GM19035 (cell line): ENCODE measurements around the gene HCN4.

Source experiments
- ATAC-seq: cut with Tn5 transposase; IDR thresholded peaks from one replicate; pipeline ENCODE4 v1.9.1; 2021; ENCODE audit not compliant: unreplicated experiment

HCN4 gene

GRCh38 chr15:73328149-73328820, 40.5 kb downstream of the HCN4 start:
- ATAC-seq: no peak

GRCh38 chr15:73326157-73326556, 42.6 kb downstream of the HCN4 start:
- no peak for ATAC-seq

DNA sequence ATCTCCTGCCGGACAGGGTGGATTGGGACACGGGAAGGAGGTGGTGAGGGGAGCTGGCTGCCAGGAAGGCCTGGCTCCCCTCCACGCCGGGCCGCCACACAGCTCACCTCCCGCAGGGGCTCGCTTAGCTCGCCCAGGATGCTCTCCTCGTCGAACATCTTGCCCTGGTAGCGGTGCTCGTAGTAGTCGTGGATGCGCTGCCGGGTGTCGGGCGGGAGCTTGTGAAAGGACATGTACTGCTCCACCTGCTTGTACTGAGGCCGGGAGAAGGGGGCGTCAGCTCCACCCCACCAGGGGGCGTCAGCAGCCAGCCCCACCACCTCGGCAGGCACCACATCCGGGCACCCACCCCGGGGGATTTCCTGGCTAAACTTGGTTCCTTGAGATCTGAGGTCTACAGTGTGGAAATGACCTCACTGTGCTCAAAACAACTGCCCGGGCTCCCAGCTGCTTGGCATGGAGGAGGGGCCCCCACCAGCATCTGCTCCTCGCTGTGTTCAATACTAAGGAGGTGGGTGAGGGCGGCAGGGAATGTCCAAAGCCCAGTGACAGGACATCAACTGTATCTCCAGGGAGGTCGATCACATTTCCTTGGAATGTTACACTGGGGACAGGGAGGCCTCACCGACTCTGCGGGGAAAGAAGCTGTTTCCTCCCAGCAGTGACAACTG, 43.4 kb downstream of the HCN4 start:
- ATAC-seq: no peak

GRCh38 chr15:73324496-73325170, 44.1 kb downstream of the HCN4 start:
- no peak for ATAC-seq

DNA sequence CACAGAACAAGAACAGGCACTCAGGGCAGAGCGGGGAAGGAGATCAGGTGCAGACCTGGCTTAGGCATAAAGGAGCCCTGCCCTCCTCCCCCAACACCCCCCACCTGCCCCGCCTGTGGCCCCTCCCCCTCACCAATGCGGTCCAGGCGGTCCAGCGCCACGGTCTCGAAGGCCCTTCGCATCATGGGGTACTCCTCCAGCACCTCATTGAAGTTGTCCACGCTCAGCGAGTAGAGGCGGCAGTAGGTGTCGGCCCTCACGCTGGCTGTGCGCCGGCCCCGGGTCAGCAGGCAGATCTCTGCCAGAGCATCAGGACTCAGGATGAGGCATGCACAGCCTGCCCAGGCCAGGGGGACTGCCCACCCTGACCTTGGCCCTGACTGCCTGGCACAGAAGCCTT, 44.8 kb downstream of the HCN4 start:
- no peak for ATAC-seq

DNA sequence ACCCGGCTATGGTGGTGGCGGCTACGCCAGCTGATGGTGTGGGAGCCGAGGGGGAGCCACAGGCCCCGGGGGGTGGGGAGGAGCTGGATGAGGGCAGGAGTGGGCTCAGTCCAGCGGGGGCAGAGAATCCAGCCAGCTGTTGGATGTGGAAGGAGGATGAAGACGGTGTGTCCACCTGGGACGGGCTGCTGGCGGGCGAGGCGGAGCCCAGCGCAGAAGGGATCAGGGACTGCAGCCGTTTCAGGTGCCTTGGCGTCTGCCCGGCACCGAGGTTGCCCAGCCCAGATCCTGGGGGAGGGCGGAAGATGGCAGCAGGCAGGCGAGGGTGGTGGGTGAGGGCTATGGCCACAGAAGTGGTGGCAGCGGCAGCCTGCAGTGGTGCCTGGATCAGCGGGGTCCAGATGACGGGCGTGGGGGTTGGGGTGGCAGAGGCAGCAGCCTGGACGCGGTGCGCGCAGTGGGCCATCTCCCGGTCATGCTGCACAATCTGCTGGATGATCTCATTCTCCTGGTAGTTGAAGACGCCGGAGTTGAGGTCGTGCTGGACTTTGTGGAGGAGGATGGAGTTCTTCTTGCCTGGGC, 45.3 kb downstream of the HCN4 start:
- no peak for ATAC-seq

- ATAC-seq: no peak
Observed at GRCh38 chr15:73322665-73323373, 45.9 kb downstream of the HCN4 start.

DNA sequence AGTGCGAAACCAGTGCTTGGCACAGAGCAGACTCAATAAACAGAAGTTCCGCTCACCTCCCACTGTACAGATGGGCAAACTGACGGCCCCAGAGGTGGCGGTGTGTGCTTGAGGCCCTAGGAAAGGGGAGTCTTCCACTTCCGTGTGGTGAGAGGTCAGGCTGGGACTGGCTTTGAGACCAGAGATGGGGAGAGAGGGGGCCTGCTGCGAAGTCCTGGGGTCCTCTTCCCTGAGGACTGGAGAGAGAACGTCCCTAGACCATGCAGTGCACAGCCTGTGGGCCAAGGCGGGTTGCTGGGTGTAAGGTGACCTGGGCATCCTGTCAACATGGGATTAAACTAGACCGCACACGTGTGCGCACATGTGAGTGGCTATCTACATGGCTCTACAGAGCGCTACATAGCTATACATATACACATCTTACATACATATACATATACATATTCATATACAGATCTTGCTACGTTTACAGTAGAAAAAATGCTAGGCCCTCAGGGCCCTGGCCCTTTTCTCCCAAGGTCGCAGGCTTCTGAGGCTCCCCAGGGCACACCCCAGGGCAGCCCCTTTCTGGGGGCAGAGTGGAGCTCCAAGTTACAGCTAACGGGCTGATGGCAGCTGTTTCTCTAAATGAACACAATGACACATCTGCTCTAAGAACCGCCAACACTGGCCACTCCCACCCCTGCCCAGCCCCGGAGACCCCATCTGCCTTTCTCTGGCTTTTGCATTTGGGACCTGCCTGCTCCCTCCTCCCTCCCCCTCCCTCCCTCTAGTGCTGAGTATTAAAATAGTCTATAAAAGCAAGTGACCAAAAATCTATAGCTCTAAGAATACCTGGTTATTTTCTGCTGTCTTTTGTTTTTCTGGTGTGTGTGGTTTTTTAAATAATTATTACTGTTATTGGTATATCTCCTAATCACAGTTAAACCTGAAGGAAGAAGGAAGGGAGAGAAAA, 47.0 kb downstream of the HCN4 start:
- ATAC-seq: no peak

- no peak for ATAC-seq
Observed at GRCh38 chr15:73320619-73321180, 48.1 kb downstream of the HCN4 start.

- ATAC-seq: no peak
Observed at GRCh38 chr15:73319460-73320245, 49.1 kb downstream of the HCN4 start.

DNA sequence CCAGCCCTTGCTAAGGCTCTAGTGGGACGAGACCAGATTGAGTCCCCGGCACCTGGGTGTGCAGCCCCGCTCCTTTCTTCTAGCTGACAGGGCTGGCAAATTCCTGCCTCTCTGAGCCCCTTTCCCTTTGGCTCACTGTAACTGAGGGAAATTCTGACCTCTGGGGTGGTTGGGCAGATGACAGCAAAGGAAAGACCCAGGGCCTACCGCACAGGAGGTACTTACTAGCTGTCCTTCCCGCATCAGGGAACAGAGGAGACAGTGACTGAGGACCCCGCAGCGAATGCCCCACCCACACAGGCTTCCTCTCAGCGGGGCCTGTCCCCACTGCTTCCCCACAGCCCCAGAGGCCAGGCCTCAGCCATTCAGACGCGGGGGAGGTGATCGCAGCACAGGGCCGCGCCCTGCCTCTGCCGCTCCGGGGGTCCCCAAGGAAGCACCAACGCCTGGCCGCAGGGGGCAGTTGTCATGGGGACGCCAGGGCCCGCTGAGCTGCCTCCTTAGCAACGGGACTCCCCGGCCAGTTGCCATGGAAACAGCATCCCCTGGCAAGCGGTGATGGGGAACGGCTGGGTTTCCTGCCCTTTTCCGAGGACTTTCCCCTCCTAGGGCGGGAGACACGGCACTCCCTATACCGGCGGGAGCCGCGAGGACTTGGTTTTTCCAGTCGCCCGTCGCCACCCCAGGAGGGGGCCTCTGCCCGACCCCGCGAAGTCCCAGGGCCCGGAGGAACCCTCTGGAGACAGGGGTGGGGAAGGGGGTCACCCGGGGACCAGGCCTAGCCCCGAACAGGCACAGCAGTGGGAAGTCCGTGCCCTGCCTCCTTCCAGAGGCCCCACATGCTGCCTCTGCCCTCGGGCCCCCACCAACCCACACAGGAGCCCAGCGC, 50.1 kb downstream of the HCN4 start:
- ATAC-seq: no peak

DNA sequence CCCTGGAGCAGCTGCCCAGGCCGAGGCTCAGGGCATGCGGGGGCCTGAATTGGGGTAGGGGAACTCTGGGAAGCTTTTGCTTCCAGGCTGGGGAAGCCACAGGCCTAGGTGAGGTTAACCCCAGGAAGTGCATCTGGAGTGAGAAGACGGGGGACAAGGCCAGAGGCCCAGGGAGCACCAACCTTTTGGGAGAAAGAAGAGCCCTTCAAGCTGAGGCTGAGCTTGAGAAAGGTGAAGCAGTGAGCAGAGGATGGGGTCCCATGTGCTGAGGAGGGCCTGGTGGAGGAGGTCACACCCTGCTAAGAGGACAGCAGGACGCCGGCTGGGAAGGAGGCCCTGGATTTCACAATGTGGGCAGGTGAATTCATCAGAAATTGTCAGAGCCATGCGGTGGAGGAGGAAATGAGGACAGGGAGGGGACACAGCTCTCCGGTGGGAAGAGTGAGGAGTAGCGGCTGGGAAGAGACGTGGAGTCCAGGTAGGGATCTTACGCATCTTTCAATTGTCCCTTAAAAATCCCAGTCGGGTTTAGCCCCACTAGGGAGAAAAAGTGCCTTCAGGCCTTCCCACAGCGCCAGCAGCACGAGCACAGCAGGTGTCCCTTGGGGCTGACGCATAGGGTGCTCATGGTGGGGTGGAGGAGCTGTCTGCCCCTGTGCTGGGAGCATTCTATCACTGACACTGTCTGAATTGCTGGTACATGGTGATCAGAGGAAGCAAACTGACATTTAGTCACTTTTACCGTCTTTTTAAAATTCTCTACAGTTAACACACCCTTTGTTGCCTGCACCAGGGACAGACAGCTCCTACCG, 50.9 kb downstream of the HCN4 start:
- no peak for ATAC-seq

DNA sequence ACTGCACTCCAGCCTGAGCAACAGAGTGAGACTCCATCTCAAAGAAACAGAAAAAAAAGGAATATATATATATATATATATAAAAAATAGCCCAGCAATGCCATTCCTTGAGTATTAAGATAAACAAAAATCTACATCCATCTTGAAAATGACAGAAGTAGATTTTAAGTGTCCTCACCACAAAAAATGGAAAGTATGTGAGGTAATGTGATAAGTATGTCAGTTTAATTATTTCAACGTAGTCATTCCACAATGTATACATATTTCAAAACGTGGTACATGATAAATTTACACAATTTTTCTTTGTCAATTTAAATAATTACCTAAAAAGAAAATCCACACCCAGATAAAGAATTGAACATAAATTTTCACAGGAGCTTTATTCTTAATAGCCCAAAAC, 54.9 kb downstream of the HCN4 start:
- ATAC-seq: no peak

- no peak for ATAC-seq
Observed at GRCh38 chr15:73308305-73308704, 60.5 kb downstream of the HCN4 start.

DNA sequence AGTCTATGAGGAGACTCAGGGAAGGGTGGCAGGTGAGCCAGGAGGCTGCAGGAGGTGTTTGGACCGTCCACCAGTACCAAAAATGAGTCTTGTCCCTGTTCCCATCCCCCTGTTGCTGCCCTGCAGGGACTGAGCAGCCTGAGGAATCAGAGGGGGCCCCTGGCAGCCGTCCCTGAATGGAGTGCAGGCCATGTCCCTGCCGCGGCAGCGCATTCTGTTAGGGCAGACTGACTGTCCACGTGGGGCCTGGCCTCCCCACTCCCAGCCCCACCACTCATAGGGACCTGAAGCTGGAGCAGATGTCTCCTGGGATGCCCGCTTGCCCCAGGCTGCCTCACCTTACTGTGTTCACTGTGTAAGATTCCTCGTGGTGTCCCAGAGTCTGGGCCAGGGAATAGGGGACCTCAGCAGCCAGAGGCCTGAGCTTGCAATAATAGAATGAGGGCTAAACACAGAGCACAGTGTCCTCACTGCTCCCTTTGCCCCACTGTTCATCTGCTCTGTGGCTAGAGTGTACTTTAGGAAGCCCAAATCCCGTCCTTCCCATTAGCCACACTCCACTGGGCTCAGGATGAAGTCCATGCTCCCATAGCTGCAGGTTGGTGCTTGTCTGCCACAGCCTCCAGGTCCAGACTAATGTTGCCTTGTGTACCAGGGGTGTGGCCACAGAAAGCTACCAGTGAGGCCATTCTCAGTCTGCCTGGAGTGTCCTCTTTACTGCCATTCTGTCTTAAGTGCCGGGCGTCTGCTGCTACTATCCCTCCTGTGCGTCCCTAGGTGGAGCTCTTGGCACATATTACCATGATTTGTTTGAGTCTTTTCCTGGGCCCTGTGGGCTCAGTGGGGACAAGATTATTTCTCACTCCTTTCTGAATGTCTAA, 63.2 kb downstream of the HCN4 start:
- ATAC-seq: no peak

GRCh38 chr15:73303636-73304035, 65.1 kb downstream of the HCN4 start:
- no peak for ATAC-seq
